Body of pancreas (tissue), 4 donors: ENCODE results near the gene CHAF1A.

Experiments used
- CTCF ChIP-seq, 7 experiments: fragments of 450-650 bp in 4 of 7; fragments of 200-600 bp in 3 of 7; sonication (generic) in 3 of 7; IDR thresholded peaks; one replicate each; pipeline ENCODE4 v1.5.1; 2016 to 2019; ENCODE audit warnings: antibody characterized with exemption in 7 of 7
- POLR2A ChIP-seq, 3 donors: fragments of 450-650 bp; IDR thresholded peaks; one replicate each; pipeline ENCODE4 v1.6.1; 2016; ENCODE audit warnings: antibody characterized with exemption in 3 of 3, mild to moderate bottlenecking in 2 of 3

- TF ChIP-seq CTCF (IDR thresholded peaks at IDR 0.05) (no peak), POLR2A (IDR thresholded peaks at IDR 0.05) (no peak)
Observed at GRCh38 chr19:4354282-4354681, 48.2 kb upstream of the CHAF1A start.
